Keratinocyte (primary cell): ENCODE measurements around the gene BCL11B. TPM values are rescaled to one million over a fixed set of nuclear protein-coding genes. Genes with fewer than 3 reads are reported as not detected.

Source experiments
- DNase-seq: peaks from one replicate; pipeline ENCODE4 v3.0.0-alpha.2; 2011; ENCODE audit warnings: low read depth, missing footprints, low spot score
- FAIRE-seq: peaks from 2 replicates; lab custom pipeline; 2011; peaks lifted over from hg19 to GRCh38; lab: Jason Lieb, UNC
- H2AFZ ChIP-seq: 2 replicates; pipeline ENCODE4 v1.6.0; 2012; ENCODE audit warnings: low read length, control low read depth, inconsistent platforms; ENCODE audit not compliant: control insufficient read depth
- H3K27ac ChIP-seq: 2 replicates; pipeline ENCODE4 v1.5.1; 2011; ENCODE audit warnings: low read length; ENCODE audit not compliant: control insufficient read depth, insufficient read depth
- H3K27me3 ChIP-seq: 3 replicates; pipeline ENCODE4 v1.6.0; 2011; ENCODE audit warnings: low read length; ENCODE audit not compliant: control insufficient read depth, insufficient read depth; ENCODE audit errors: extremely low read depth
- H3K36me3 ChIP-seq, 2 experiments: 2 replicates in 1 of 2; 3 replicates in 1 of 2; pipeline ENCODE4 v1.5.1; 2011; ENCODE audit warnings: low read length in 2 of 2, mild to moderate bottlenecking in 1 of 2; ENCODE audit not compliant: control insufficient read depth in 2 of 2, insufficient read depth in 2 of 2; ENCODE audit errors: extremely low read depth in 1 of 2
- H3K4me1 ChIP-seq: 3 replicates; pipeline ENCODE4 v1.5.1; 2011; ENCODE audit warnings: low read length; ENCODE audit not compliant: control insufficient read depth, insufficient read depth; ENCODE audit errors: extremely low read depth
- H3K4me2 ChIP-seq: 3 replicates; pipeline ENCODE4 v1.6.0; 2011; ENCODE audit warnings: low read depth, low read length; ENCODE audit not compliant: control insufficient read depth, insufficient read depth; ENCODE audit errors: extremely low read depth
- H3K4me3 ChIP-seq, 3 experiments: fragments of 200-600 bp in 1 of 3; sonication (generic) in 1 of 3; 2 replicates in 2 of 3; 3 replicates in 1 of 3; pipeline ENCODE4 v1.5.1; 2011 to 2016; ENCODE audit warnings: low read length in 3 of 3, mild to moderate bottlenecking in 3 of 3, control low read depth in 2 of 3, inconsistent platforms in 1 of 3, low read depth in 1 of 3, mixed read lengths in 1 of 3, mixed run types in 1 of 3, moderate library complexity in 1 of 3; ENCODE audit not compliant: control insufficient read depth in 2 of 3, insufficient read depth in 2 of 3; ENCODE audit errors: extremely low read depth in 1 of 3
- H3K79me2 ChIP-seq: 2 replicates; pipeline ENCODE4 v1.6.0; 2012; ENCODE audit warnings: low read length; ENCODE audit not compliant: control insufficient read depth, insufficient read depth
- H3K9ac ChIP-seq: 3 replicates; pipeline ENCODE4 v1.6.0; 2011; ENCODE audit warnings: low read length; ENCODE audit not compliant: control insufficient read depth, insufficient read depth; ENCODE audit errors: extremely low read depth
- H3K9me1 ChIP-seq: 3 replicates; pipeline ENCODE4 v1.6.0; 2011; ENCODE audit warnings: low read length; ENCODE audit not compliant: control insufficient read depth, insufficient read depth; ENCODE audit errors: extremely low read depth
- H3K9me3 ChIP-seq: 2 replicates; pipeline ENCODE4 v1.5.1; 2012; ENCODE audit warnings: low read depth, low read length; ENCODE audit not compliant: control insufficient read depth
- H4K20me1 ChIP-seq: 3 replicates; pipeline ENCODE4 v1.6.0; 2011; ENCODE audit warnings: low read length; ENCODE audit not compliant: control insufficient read depth, insufficient read depth; ENCODE audit errors: extremely low read depth
- EZH2 ChIP-seq: IDR thresholded peaks from one replicate; pipeline ENCODE4 v1.6.1; 2012; ENCODE audit warnings: inconsistent platforms, mild to moderate bottlenecking, low read length, moderate library complexity
- dilution Hi-C: fragments of 300-500 bp; cut with MboI; formaldehyde crosslinking; loops from one replicate; pipeline ENCODE4 v1.7.0; 2020; ENCODE audit warnings: low sequenced_read_pairs; ENCODE audit not compliant: extremely low pct_ligation_motif_present
- polyA plus RNA-seq, 5 experiments: library from polyadenylated mRNA; depleted of rRNA in 3 of 5; stranded (reverse) in 3 of 5; stranded (forward) in 1 of 5; unstranded in 1 of 5; fragments of >200 nt; gene quantifications; 1 replicate in 1 of 5; 2 replicates in 3 of 5; 3 replicates in 1 of 5; pipeline versions ENCODE4 v1.2.1 to v1.2.3, GENCODE V29; 2011 to 2012; ENCODE audit warnings: missing spikeins in 2 of 5, low read depth in 1 of 5, low replicate concordance in 1 of 5
- TF ChIP-seq, protein P1 (sequence below), 3 experiments: IDR thresholded peaks in 1 of 3; conservative IDR thresholded peaks in 1 of 3; optimal IDR thresholded peaks in 1 of 3; 2 replicates in 2 of 3; 3 replicates in 1 of 3; pipeline versions ENCODE3 to v1.5.1; 2011; ENCODE audit warnings: low read length in 3 of 3, mild to moderate bottlenecking in 3 of 3, moderate library complexity in 2 of 3, control low read depth in 1 of 3, inconsistent platforms in 1 of 3; ENCODE audit not compliant: insufficient read depth in 2 of 3; ENCODE audit errors: extremely low read depth in 1 of 3

The BCL11B gene
- polyA plus RNA-seq, 1 donor (not counting 4 experiments of a cell fraction or from before 2014, with no cell fraction given) = 5.2 TPM

DNA sequence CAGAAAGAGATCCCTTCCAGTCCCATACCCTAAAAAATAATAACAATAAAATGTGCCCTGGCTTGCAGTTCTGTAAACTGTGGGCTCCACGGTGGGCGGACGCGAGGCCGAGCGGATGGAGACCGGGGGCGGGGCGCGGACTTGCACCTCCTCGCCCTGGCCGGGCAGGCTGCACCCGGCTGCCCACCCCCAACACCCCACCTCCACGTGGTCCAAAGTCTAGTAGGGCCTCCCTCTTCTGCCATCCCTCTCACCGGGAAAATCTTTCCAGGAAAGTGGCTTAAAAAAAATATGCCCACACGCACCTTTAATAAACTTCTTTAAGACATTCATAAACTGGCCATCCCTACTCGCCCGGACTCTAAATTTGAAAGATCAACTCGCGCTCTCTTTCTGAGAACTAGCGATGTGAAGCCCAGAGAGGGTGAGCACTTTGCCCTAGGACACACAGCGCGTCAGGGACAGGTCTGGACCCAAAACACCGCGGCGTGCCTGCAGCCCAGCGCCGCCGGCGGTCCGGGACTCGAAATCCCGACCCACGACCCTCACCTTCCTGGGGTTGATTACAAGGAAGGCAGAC, 1.9 kb upstream of the BCL11B start:
- no peaks in the 10 kb centered on the region for H3K9me1 ChIP-seq
- H4K20me1 ChIP-seq = no peaks in the 10 kb centered on the region
- peak overlapping the region; percentile 77 for H3K27ac ChIP-seq
- no peaks in the 10 kb centered on the region for H3K9me3 ChIP-seq
- TF ChIP-seq, protein P1, sequence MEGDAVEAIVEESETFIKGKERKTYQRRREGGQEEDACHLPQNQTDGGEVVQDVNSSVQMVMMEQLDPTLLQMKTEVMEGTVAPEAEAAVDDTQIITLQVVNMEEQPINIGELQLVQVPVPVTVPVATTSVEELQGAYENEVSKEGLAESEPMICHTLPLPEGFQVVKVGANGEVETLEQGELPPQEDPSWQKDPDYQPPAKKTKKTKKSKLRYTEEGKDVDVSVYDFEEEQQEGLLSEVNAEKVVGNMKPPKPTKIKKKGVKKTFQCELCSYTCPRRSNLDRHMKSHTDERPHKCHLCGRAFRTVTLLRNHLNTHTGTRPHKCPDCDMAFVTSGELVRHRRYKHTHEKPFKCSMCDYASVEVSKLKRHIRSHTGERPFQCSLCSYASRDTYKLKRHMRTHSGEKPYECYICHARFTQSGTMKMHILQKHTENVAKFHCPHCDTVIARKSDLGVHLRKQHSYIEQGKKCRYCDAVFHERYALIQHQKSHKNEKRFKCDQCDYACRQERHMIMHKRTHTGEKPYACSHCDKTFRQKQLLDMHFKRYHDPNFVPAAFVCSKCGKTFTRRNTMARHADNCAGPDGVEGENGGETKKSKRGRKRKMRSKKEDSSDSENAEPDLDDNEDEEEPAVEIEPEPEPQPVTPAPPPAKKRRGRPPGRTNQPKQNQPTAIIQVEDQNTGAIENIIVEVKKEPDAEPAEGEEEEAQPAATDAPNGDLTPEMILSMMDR (optimal IDR thresholded peaks at IDR 0.05 in 1 of 3, IDR thresholded peaks at IDR 0.05 in 1 of 3, conservative IDR thresholded peaks at IDR 0.05 in 1 of 3; ENCODE audit: extremely low read depth in 1 of 3, insufficient read depth in 2 of 3, low read length in 3 of 3) = no peak
- no peak for TF ChIP-seq EZH2
- FAIRE-seq = no peak
- peaks cover 20% of the 10 kb centered on the region for H3K27me3 ChIP-seq
- H3K9ac ChIP-seq = peak overlapping the region; percentile 84
- no peaks in the 10 kb centered on the region for H3K36me3 ChIP-seq
- H3K4me1 ChIP-seq = peaks cover 14% of the 10 kb centered on the region
- dilution Hi-C loops = no loop called here
- peak overlapping the region; percentile 83 for H2AFZ ChIP-seq
- H3K4me2 ChIP-seq = peak overlapping the region; percentile 86
- peak overlapping the region; percentile 51 to 83 (median 74) for H3K4me3 ChIP-seq
- H3K79me2 ChIP-seq = peaks cover 28% of the 10 kb centered on the region
- no peak for DNase-seq

DNA sequence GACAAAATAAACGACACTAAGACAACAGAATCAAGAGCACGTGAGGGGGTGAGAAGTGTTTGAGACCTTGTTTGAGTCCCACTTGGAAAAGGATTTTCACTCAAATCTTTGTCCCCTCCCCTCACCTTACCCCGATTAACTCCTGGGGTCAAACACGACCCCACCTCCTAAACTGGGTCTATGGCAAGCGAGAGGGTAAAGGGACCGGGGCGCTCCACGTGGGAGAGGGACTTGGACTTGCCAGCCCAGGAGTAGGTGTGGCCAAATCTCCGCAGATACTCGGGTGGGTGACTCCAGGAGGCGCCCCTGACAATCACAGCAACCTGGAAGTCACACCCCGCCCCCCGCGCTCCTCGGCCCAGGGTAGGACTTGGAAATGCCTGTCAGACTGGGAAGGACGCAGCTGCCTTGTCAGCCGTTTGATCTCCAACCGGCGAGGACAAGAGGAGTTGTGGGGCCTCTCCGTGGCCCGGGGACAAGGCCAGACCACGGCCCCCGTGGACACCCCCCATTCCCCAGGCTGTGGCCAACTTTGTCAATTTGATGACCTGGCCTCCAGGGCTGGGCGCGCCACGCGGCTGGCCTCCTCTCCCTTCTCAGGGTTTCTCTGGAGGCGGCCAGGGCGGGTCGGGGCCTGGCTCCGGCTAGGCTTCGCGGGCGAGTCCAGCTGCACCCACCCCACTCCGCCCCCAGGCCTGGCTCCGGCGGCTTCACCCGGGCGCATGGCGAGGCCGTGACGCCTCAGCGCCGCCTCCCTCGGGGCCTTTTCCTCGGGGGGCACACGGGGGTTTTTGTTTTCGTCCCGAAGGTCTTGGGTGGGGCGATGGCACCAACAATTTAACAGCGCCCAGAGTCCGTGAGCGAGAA, 1.1 kb upstream of the BCL11B start:
- peak overlapping the region; percentile 74 to 91 (median 83) for H3K4me3 ChIP-seq
- no peaks in the 10 kb centered on the region for H3K9me3 ChIP-seq
- no peak for DNase-seq
- H3K9ac ChIP-seq = peak overlapping the region; percentile 84
- dilution Hi-C loops = no loop called here
- H3K4me1 ChIP-seq = peaks cover 14% of the 10 kb centered on the region
- no peak for FAIRE-seq
- no peaks in the 10 kb centered on the region for H4K20me1 ChIP-seq
- no peaks in the 10 kb centered on the region for H3K36me3 ChIP-seq
- peak overlapping the region; percentile 86 for H3K4me2 ChIP-seq
- peaks cover 16% of the 10 kb centered on the region for H3K27me3 ChIP-seq
- peak overlapping the region; percentile 77 for H3K27ac ChIP-seq
- peak overlapping the region; percentile 77 for H2AFZ ChIP-seq
- TF ChIP-seq EZH2 = no peak
- TF ChIP-seq, protein P1 (optimal IDR thresholded peaks at IDR 0.05 in 1 of 3, IDR thresholded peaks at IDR 0.05 in 1 of 3, conservative IDR thresholded peaks at IDR 0.05 in 1 of 3; ENCODE audit: extremely low read depth in 1 of 3, insufficient read depth in 2 of 3, low read length in 3 of 3) = peak in 1 of 3 experiments; percentile 8
- no peaks in the 10 kb centered on the region for H3K9me1 ChIP-seq
- H3K79me2 ChIP-seq = peaks cover 36% of the 10 kb centered on the region
